GM12801 (cell line): Measurements from ENCODE around the gene PTGDR2.

Experiments used
- TF ChIP-seq, protein P1 (sequence below): IDR thresholded peaks from one replicate; pipeline ENCODE4 v1.5.1; 2011; ENCODE audit warnings: control low read depth; ENCODE audit not compliant: insufficient read length; ENCODE audit errors: extremely low read depth

The PTGDR2 gene

DNA sequence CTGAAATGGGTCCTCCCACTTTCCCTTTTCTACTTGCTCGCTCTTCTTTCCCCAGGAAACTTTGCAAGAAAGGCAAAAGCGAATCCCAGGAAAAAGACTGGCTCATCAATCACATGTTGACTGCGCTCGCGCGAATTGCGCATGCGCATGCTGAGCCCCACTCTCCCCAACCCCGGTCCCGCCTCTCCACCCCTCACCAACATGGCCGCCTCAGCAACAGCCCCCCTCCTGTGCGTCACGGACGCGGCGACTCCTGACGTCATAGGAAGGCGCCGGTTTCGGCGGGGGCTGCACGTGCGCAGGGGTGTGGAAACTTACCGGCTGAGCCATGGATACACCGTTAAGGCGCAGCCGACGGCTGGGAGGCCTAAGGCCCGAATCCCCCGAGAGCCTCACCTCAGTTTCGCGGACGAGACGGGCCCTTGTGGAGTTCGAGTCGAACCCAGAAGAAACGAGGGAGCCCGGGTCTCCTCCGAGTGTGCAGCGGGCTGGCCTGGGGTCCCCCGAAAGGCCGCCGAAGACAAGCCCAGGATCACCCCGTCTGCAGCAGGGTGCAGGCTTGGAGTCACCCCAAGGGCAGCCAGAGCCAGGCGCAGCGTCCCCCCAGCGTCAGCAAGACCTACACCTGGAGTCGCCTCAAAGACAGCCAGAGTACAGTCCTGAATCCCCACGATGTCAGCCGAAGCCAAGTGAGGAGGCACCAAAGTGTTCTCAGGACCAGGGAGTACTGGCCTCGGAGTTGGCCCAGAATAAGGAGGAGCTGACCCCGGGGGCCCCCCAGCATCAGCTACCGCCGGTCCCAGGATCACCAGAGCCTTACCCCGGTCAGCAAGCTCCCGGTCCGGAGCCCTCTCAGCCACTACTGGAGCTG lies 13.7 kb downstream of the PTGDR2 start, which contains the start of gene CCDC86:
TSS of gene CCDC86 (plus strand) at position 317 of the 871 bp plus-strand sequence. CDS start at position 329, 12 bp downstream.
- TF ChIP-seq, protein P1, sequence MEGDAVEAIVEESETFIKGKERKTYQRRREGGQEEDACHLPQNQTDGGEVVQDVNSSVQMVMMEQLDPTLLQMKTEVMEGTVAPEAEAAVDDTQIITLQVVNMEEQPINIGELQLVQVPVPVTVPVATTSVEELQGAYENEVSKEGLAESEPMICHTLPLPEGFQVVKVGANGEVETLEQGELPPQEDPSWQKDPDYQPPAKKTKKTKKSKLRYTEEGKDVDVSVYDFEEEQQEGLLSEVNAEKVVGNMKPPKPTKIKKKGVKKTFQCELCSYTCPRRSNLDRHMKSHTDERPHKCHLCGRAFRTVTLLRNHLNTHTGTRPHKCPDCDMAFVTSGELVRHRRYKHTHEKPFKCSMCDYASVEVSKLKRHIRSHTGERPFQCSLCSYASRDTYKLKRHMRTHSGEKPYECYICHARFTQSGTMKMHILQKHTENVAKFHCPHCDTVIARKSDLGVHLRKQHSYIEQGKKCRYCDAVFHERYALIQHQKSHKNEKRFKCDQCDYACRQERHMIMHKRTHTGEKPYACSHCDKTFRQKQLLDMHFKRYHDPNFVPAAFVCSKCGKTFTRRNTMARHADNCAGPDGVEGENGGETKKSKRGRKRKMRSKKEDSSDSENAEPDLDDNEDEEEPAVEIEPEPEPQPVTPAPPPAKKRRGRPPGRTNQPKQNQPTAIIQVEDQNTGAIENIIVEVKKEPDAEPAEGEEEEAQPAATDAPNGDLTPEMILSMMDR: no peak

DNA sequence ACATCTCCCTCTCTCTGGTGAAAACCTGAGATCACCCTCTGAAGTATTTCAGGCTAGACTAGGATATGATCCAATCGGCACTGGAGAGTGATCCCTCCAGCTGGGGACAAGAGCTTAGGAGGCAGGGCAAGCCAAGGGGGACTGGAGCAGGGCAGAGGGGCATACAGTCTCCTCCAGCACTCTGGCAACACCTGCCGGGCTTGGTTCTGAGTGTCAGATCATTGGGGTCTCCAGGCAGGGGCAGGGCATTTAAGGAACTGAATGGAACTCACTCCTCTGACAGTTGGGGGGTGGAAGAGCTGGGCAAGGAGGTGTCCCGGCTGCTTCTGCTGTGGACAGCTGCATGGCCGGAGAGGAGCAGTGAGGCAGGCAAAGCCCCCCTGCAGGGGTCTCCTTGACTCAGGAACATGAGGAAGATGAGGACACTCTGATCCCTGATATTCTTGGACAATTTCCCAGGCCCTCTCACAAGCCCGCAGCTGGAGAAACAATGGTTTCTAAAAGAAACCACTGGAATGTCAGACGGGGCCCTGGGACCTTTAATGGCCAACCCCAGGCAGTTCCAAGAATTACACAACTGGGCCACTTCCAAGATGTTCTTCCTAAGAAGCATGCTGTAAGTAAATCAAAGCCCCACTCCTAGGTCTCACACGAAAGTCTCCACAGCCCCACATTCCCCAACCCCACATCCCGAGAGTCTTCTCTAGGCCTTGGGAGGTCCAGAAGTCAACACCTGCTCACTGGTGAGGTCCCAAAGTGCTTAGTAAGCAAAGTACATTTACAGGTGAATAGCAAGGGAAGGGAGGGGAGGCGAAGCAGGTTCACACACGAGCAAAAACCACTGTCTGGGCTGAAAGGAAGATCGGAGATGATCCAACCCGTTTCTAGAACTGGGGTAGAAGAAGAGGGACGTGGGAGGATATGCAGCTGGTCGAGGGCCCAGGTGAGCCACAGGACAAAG lies 15.0 kb downstream of the PTGDR2 start:
- TF ChIP-seq, protein P1: no peak

DNA sequence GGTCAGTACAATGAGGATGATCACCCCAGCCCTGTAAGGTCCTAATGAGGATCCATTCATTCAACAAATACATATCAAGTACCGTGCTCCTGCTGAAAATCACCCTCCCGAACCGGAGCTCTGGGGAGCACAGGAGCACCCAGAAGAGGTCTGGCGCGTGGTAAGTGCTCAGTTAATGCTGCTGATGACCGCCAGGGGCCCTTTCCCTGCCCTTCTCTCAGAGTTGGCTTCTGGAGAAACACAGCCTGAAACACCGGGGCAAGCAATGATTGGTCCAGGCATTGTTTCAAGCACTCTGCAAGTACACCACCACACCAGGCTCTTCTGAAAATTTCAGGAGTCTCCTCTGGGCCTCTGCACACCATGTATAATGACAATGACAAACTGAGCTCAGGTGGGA lies 17.6 kb downstream of the PTGDR2 start:
- TF ChIP-seq, protein P1: no peak

DNA sequence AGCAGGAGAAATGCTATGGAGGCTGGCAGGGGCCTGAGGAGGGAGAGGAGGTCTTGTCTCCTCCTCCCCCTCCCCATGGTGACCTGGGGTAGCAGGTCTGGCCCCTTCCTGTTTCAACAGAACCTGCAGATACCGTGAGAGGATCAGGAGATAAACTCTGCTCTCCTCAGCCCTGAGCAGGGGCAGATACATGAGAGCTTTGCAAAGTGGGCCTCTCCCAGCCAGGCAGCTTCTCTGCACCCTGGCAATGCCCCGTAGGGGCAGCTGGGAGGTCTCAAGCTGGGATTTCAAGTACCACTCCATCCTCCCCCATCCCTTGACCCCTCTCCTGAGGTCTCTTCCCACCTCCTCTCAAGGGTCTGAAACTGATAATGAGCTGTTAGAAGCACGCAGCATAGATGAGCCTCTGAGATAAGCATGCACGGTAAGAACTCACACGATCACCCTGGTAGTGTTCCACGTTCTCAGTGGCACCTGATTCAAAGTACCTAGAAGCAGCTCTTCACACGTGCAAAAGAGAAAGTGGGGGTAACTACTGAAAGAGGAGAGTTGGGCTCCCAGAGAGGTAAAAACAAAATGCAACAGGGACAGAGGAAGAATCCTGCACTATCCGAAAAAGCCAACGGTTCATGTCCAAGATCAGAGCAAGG lies 18.8 kb downstream of the PTGDR2 start:
- TF ChIP-seq, protein P1: no peak

DNA sequence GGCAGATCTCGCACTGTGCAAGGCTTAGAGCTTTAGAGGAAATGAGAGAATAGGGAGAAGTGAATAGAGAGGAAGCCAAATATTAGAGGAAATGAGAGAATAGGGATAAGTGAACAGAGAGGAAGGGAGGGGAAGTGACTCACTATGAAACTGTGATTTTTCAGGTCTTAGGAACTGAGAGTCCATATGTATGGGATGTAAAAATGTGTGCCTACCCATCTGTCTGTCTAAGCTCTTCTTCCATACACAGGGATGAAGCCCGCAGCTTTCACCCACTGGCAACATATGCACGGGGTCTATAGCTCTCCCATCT lies 20.3 kb downstream of the PTGDR2 start:
- TF ChIP-seq, protein P1: no peak

DNA sequence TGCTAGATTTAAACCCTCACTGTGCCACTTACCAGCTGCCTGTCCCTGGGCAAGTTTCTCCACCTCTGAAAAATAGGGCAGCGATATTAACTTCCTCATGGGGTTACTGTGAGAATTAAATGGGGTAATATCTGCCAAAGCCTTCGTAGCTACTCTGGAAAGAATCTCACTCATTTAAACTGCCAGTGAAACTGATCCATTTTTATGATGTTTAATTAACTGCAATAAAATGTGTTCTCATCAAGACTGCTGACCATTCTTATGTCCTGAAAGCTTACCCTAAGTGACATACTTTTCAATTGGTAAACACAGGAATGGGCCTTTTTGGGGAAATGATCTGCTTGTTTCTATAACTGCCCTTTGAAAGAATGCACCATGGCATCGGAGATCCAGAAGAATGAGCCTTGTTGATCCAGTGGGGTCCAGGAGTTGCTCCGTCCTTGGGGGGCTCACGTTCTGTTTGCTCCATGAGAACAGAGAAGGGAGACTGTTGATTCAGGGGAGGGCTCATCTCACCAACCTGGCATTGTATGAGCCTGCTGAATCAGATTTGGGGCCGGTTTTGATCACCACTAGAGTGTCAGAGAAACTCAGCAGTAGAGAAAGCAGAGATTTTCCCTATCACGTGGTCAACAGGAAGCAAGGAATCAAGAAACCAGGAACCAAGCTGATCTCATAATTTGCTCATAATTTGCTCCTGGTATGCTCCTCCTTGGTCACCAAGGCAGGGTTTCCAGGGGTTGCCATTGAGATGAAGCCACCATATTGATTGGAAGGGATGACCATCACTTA lies 20.8 kb downstream of the PTGDR2 start:
- TF ChIP-seq, protein P1: no peak
